H1 (cell line): ENCODE measurements around the gene SPG11.
"Not testable (repeated sequence)": the region's sequence is repeated elsewhere in the genome, so short reads cannot be mapped to it uniquely, and the experiment has no call there.

ENCODE experiments used
- CEBPB ChIP-seq: IDR thresholded peaks from 2 replicates; pipeline ENCODE4 v1.6.1; 2012; ENCODE audit warnings: low read depth, low read length
- CTCF ChIP-seq, 3 experiments: IDR thresholded peaks; 1 replicate in 2 of 3; 2 replicates in 1 of 3; pipeline versions ENCODE4 v1.5.1 to v1.6.1; 2011; ENCODE audit warnings: low read length in 3 of 3, mild to moderate bottlenecking in 3 of 3, inconsistent platforms in 2 of 3, low read depth in 1 of 3, moderate library complexity in 1 of 3; ENCODE audit not compliant: insufficient read depth in 1 of 3; ENCODE audit errors: control extremely low read depth in 1 of 3
- EP300 ChIP-seq, 2 experiments: IDR thresholded peaks; 1 replicate in 1 of 2; 2 replicates in 1 of 2; pipeline ENCODE4 v1.6.1; 2011 to 2012; ENCODE audit warnings: low read depth in 2 of 2, low read length in 2 of 2, mild to moderate bottlenecking in 2 of 2, borderline replicate concordance in 1 of 2, inconsistent platforms in 1 of 2, moderate library complexity in 1 of 2
- EZH2 ChIP-seq: fragments of 200-600 bp; sonication (generic); IDR thresholded peaks from 2 replicates; pipeline ENCODE4 v1.7.1; 2012; ENCODE audit warnings: low read depth, mild to moderate bottlenecking, moderate library complexity, low read length, inconsistent platforms; ENCODE audit not compliant: severe bottlenecking
- POU5F1 ChIP-seq: IDR thresholded peaks from 2 replicates; pipeline ENCODE4 v1.6.1; 2011; ENCODE audit warnings: low read depth, mild to moderate bottlenecking, low read length, moderate library complexity
- YY1 ChIP-seq: IDR thresholded peaks from 2 replicates; pipeline ENCODE4 v1.6.1; 2011; ENCODE audit warnings: low read depth, mild to moderate bottlenecking, low read length

- TF ChIP-seq CTCF (IDR thresholded peaks at IDR 0.05; ENCODE audit: control extremely low read depth in 1 of 3, insufficient read depth in 1 of 3, low read depth in 1 of 3, low read length in 3 of 3); POU5F1; EZH2; YY1; CEBPB; EP300 (IDR thresholded peaks at IDR 0.05; ENCODE audit: borderline replicate concordance in 1 of 2, low read depth in 2 of 2, low read length in 2 of 2): not testable (repeated sequence)
Observed at GRCh38 chr15:44625286-44625685, 38.2 kb downstream of the SPG11 start.
